HG02970 (cell line): Measurements from ENCODE around the gene NTSR1.

ENCODE experiments used
- ATAC-seq: cut with Tn5 transposase; IDR thresholded peaks from one replicate; pipeline ENCODE4 v1.9.1; 2021; ENCODE audit warnings: mild to moderate bottlenecking, moderate library complexity, moderate number of reproducible peaks; ENCODE audit not compliant: unreplicated experiment, low FRiP score

The NTSR1 gene

GRCh38 chr20:62692801-62693523 lies 15.7 kb upstream of the NTSR1 start:
- ATAC-seq: no peak

GRCh38 chr20:62693524-62693922 lies 15.1 kb upstream of the NTSR1 start:
- ATAC-seq: no peak

GRCh38 chr20:62694106-62694505 lies 14.5 kb upstream of the NTSR1 start:
- no peak for ATAC-seq

- no peak for ATAC-seq
Observed at GRCh38 chr20:62694868-62695267, 13.8 kb upstream of the NTSR1 start.

- no peak for ATAC-seq
Observed at GRCh38 chr20:62695448-62696414, 12.9 kb upstream of the NTSR1 start.

GRCh38 chr20:62696434-62696957 lies 12.1 kb upstream of the NTSR1 start:
- no peak for ATAC-seq

- no peak for ATAC-seq
Observed at GRCh38 chr20:62696989-62697388, 11.6 kb upstream of the NTSR1 start.

GRCh38 chr20:62697468-62697912 lies 11.1 kb upstream of the NTSR1 start:
- ATAC-seq: no peak

GRCh38 chr20:62698231-62698630 lies 10.4 kb upstream of the NTSR1 start:
- no peak for ATAC-seq

GRCh38 chr20:62699296-62699695 lies 9.3 kb upstream of the NTSR1 start:
- ATAC-seq: no peak

- no peak for ATAC-seq
Observed at GRCh38 chr20:62699741-62700140, 8.9 kb upstream of the NTSR1 start.

- ATAC-seq: no peak
Observed at GRCh38 chr20:62700261-62700930, 8.2 kb upstream of the NTSR1 start.

GRCh38 chr20:62701161-62702012 lies 7.2 kb upstream of the NTSR1 start:
- no peak for ATAC-seq

- no peak for ATAC-seq
Observed at GRCh38 chr20:62702013-62702300, 6.7 kb upstream of the NTSR1 start.

GRCh38 chr20:62702895-62703852 lies 5.5 kb upstream of the NTSR1 start:
- ATAC-seq: no peak

GRCh38 chr20:62703853-62704228 lies 4.8 kb upstream of the NTSR1 start:
- ATAC-seq: no peak

- no peak for ATAC-seq
Observed at GRCh38 chr20:62704341-62704948, 4.2 kb upstream of the NTSR1 start.

GRCh38 chr20:62705627-62706026 lies 3.0 kb upstream of the NTSR1 start:
- no peak for ATAC-seq

GRCh38 chr20:62706344-62706743 lies 2.3 kb upstream of the NTSR1 start:
- no peak for ATAC-seq
